Kidney epithelial cell (primary cell): ENCODE measurements around the gene TMEFF2. TPM values are rescaled to one million over a fixed set of nuclear protein-coding genes. Genes with fewer than 3 reads are reported as not detected.

Source experiments
- DNase-seq: peaks from one replicate; pipeline ENCODE4 v3.0.0-alpha.2; 2010; ENCODE audit warnings: low read depth
- H3K27me3 ChIP-seq: 2 replicates; pipeline ENCODE4 v1.6.0; 2011; ENCODE audit warnings: low read length; ENCODE audit not compliant: control insufficient read depth, insufficient read depth
- H3K36me3 ChIP-seq: 2 replicates; pipeline ENCODE4 v1.5.1; 2011; ENCODE audit warnings: low read length; ENCODE audit not compliant: control insufficient read depth, insufficient read depth
- H3K4me3 ChIP-seq: 2 replicates; pipeline ENCODE4 v1.5.1; 2011; ENCODE audit warnings: low read depth, mild to moderate bottlenecking, control low read depth, low read length
- total RNA-seq: library from RNA; depleted of rRNA; stranded (reverse); fragments of >200 nt; gene quantifications from 2 replicates; pipeline ENCODE4 v1.2.3, GENCODE V29; 2015
- TF ChIP-seq, protein P1 (sequence below): IDR thresholded peaks from 2 replicates; pipeline ENCODE4 v1.5.1; 2011; ENCODE audit warnings: mild to moderate bottlenecking, moderate library complexity, low read length, control low read depth, inconsistent platforms; ENCODE audit not compliant: insufficient read depth, poor library complexity, severe bottlenecking

Gene TMEFF2
- total RNA-seq, 1 donor from 2014 or later: not detected

DNA sequence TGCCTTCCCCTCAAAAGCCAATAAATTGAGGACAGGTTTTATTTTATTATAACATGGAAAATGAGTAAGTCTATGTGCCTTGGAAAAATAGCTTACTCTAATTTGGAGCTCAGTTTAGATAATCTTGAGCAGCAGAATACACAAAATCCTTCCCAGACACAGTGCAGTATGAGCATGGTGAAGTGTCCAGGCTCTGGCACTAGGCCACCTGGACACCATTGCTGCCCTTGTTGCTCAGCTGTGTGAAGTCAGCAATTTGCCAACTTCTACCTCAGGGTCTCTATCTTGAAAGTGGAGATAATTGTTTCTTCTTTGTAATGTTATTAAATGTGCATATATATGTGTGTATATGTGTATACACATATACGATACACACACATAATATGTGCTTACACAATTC lies 242.9 kb downstream of the TMEFF2 start:
- DNase-seq: no peak
- no peaks in the 10 kb centered on the region for H3K27me3 ChIP-seq
- TF ChIP-seq, protein P1, sequence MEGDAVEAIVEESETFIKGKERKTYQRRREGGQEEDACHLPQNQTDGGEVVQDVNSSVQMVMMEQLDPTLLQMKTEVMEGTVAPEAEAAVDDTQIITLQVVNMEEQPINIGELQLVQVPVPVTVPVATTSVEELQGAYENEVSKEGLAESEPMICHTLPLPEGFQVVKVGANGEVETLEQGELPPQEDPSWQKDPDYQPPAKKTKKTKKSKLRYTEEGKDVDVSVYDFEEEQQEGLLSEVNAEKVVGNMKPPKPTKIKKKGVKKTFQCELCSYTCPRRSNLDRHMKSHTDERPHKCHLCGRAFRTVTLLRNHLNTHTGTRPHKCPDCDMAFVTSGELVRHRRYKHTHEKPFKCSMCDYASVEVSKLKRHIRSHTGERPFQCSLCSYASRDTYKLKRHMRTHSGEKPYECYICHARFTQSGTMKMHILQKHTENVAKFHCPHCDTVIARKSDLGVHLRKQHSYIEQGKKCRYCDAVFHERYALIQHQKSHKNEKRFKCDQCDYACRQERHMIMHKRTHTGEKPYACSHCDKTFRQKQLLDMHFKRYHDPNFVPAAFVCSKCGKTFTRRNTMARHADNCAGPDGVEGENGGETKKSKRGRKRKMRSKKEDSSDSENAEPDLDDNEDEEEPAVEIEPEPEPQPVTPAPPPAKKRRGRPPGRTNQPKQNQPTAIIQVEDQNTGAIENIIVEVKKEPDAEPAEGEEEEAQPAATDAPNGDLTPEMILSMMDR: no peak

DNA sequence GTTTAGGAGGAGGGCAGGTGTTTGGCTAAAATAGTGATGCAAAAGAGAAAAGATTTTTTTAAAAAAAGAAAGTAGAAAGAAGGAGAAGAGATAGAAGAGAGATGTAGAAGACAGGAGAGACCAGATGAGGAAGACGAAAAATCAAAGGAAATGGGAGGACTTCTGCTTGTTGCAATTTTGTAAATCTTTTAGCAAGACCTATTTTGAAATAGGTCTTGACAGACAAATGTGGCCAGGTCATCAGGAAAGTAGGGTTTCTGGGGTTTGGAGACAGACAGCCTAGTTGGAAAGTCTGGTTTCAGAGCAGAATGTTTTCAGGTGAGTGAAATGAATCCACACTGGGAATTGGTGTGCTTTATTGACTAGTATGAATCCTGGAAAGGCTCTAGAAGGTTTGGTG lies 243.4 kb downstream of the TMEFF2 start:
- no peaks in the 10 kb centered on the region for H3K27me3 ChIP-seq
- H3K4me3 ChIP-seq: no peak overlapping the region
- DNase-seq: no peak
- TF ChIP-seq, protein P1: no peak
- H3K36me3 ChIP-seq: no peaks in the 10 kb centered on the region

More for the DNA sequence above, 242.9 kb downstream of the TMEFF2 start:
- Histone ChIP-seq H3K4me3 (no peak overlapping the region), H3K36me3 (no peaks in the 10 kb centered on the region)

DNA sequence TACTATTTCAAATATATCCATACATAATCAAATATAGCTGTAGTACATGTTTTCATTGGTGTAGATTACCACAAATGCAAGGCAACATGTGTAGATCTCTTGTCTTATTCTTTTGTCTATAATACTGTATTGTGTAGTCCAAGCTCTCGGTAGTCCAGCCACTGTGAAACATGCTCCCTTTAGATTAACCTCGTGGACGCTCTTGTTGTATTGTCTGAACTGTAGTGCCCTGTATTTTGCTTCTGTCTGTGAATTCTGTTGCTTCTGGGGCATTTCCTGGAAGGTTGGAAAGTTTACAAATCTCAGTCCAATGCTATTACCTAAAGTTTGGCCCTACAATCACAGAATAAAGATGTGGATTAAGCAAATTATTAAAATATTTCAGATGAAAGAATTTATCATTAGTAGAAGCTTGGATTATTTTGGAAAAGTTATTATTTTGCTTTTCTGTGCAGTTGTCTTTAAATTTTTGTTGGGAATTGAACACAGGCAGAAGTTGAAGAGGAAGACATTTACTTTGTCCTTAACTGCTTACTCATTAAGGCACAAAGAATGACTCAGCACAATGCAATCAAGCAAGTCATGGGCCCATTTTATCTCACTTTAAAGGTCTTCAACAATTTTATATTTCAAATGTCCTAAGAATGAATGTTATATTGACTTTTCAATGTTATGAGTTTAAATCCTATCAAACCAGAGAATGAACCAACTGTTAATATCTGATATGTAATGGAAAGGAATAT lies 244.4 kb downstream of the TMEFF2 start:
- H3K27me3 ChIP-seq: no peaks in the 10 kb centered on the region
- DNase-seq: peak; percentile 43
- H3K36me3 ChIP-seq: no peaks in the 10 kb centered on the region
- H3K4me3 ChIP-seq: no peak overlapping the region
- TF ChIP-seq, protein P1: no peak

DNA sequence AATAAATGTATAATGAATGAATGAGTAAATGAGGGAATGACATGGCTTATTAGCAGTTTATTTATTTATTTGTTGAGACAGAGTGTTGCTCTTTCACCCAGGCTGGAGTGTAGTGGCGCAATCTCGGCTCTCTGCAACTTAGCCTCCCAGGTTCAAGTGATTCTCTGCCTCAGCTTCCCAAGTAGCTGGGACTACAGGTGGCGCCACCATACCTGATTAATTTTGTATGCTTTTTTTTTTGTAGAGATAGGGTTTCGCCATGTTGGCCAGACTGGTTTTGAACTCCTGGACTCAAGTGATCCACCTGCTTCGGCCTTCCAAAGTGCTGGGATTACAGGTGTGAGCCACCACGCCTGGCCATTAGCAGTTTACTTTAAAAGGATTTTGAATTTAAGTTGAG lies 247.5 kb downstream of the TMEFF2 start:
- Histone ChIP-seq H3K4me3 (no peak overlapping the region), H3K36me3 (no peaks in the 10 kb centered on the region), H3K27me3 (no peaks in the 10 kb centered on the region)
- DNase-seq: no peak
- TF ChIP-seq, protein P1: no peak

DNA sequence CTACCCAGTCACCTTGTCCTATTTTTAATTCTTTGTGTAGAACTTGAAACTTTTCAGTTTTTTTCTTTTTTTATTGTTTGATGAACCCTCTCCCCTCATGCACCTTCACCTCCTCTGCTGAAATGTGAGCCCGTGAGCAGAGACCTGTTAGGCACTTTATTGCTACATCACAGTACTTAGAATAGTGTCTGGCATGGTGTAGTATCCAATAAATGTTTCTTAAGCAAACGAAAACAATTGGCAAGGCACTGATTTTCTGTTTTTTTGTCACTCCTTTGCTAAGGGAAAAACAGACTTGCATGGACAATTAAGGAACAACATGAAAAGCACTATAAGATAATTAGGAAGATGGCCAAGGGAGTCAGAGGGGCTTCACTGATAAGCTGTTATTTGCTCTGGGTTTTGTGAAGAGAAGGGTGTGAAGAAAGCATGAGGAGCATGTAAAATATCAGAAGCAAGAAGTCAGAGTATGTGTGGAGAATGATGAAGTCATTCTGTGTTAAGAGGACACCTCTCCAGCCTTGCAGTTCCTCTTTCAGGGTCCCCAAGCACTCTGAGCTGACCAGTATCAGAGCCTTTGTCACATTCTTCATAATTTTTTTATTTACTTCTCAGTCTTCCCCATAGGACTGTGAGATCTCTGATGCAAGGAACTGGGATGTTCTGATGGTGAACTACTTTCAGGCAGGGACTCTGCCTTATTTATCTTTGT lies 248.1 kb downstream of the TMEFF2 start:
- H3K36me3 ChIP-seq: no peaks in the 10 kb centered on the region
- TF ChIP-seq, protein P1: no peak
- H3K4me3 ChIP-seq: no peak overlapping the region
- no peaks in the 10 kb centered on the region for H3K27me3 ChIP-seq
- no peak for DNase-seq
